Neural progenitor cell (in vitro differentiated cells): ENCODE measurements around the gene S100A12. TPM values are rescaled to one million over a fixed set of nuclear protein-coding genes. Genes with fewer than 3 reads are reported as not detected.

Experiments
- DNase-seq: peaks from one replicate; pipeline ENCODE4 v3.0.0-alpha.2; 2016; ENCODE audit warnings: low spot score
- H2AFZ ChIP-seq: fragments of 200-600 bp; sonication (generic); replicated peaks from 2 replicates; pipeline ENCODE4 v1.6.1; 2016; ENCODE audit warnings: antibody characterized with exemption
- H3F3A ChIP-seq: fragments of 200-600 bp; sonication (generic); 2 replicates; pipeline ENCODE4 v1.6.1; 2016; ENCODE audit warnings: antibody characterized with exemption, low read depth
- H3K27ac ChIP-seq: fragments of 200-600 bp; sonication (generic); 2 replicates; pipeline ENCODE4 v1.5.1; 2016; ENCODE audit warnings: mild to moderate bottlenecking
- H3K27me3 ChIP-seq: fragments of 200-600 bp; sonication (generic); 2 replicates; pipeline ENCODE4 v1.6.1; 2016; ENCODE audit warnings: mild to moderate bottlenecking, moderate library complexity
- H3K36me3 ChIP-seq: fragments of 200-600 bp; sonication (generic); 2 replicates; pipeline ENCODE4 v1.5.1; 2016
- H3K4me1 ChIP-seq: fragments of 200-600 bp; sonication (generic); 2 replicates; pipeline ENCODE4 v1.6.1; 2016; ENCODE audit warnings: mixed run types
- H3K4me2 ChIP-seq: fragments of 200-600 bp; sonication (generic); 2 replicates; pipeline ENCODE4 v1.6.1; 2016
- H3K4me3 ChIP-seq: fragments of 200-600 bp; sonication (generic); 2 replicates; pipeline ENCODE4 v1.5.1; 2016
- H3K79me2 ChIP-seq: fragments of 200-600 bp; sonication (generic); 2 replicates; pipeline ENCODE4 v1.6.1; 2016; ENCODE audit warnings: low read depth
- H3K9ac ChIP-seq: fragments of 200-600 bp; sonication (generic); 2 replicates; pipeline ENCODE4 v1.6.1; 2016
- H3K9me3 ChIP-seq: fragments of 200-600 bp; sonication (generic); 2 replicates; pipeline ENCODE4 v1.5.1; 2016; ENCODE audit warnings: low read depth
- H4K20me1 ChIP-seq: fragments of 200-600 bp; sonication (generic); 2 replicates; pipeline ENCODE4 v1.6.1; 2016; ENCODE audit warnings: low read depth
- H3K27ac Mint-ChIP-seq: 3 replicates; pipeline ENCODE4 v1.8.0; 2021; ENCODE audit warnings: mixed read lengths
- H3K27me3 Mint-ChIP-seq: 2 replicates; pipeline ENCODE4 v1.8.0; 2022; ENCODE audit warnings: low read depth, mild to moderate bottlenecking, inconsistent platforms, moderate library complexity, mixed read lengths; ENCODE audit not compliant: insufficient read depth
- H3K36me3 Mint-ChIP-seq: 3 replicates; pipeline ENCODE4 v1.8.0; 2021; ENCODE audit warnings: mixed read lengths
- H3K4me1 Mint-ChIP-seq: 3 replicates; pipeline ENCODE4 v1.8.0; 2021; ENCODE audit warnings: mixed read lengths
- H3K4me3 Mint-ChIP-seq: 3 replicates; pipeline ENCODE4 v1.8.0; 2021; ENCODE audit warnings: mild to moderate bottlenecking, moderate library complexity, mixed read lengths
- H3K9me3 Mint-ChIP-seq: 3 replicates; pipeline ENCODE4 v1.8.0; 2020; ENCODE audit warnings: mixed read lengths
- CTCF ChIP-seq: fragments of 200-600 bp; sonication (generic); IDR thresholded peaks from 2 replicates; pipeline ENCODE4 v1.5.1; 2017; ENCODE audit warnings: antibody characterized with exemption, mild to moderate bottlenecking
- EZH2 ChIP-seq: fragments of 200-600 bp; sonication (generic); IDR thresholded peaks from 2 replicates; pipeline ENCODE4 v1.6.1; 2017; ENCODE audit warnings: antibody characterized with exemption, mild to moderate bottlenecking, moderate library complexity
- EZH2phosphoT487 ChIP-seq: fragments of 200-600 bp; sonication (generic); IDR thresholded peaks from 2 replicates; pipeline ENCODE4 v1.6.1; 2017; ENCODE audit warnings: antibody characterized with exemption
- total RNA-seq: library from RNA; depleted of rRNA; stranded (reverse); fragments of >200 nt; gene quantifications from 2 replicates; pipeline ENCODE4 v1.2.3, GENCODE V29; 2015; ENCODE audit warnings: low replicate concordance

The S100A12 gene
- total RNA-seq, 1 donor from 2014 or later, result not detected

- no peaks in the 10 kb centered on the region for H3F3A ChIP-seq
- no peak for TF ChIP-seq EZH2
- TF ChIP-seq CTCF, result peak; percentile 52
- no peaks in the 10 kb centered on the region for H3K79me2 ChIP-seq
- no peak overlapping the region for H3K4me2 ChIP-seq
- no peaks in the 10 kb centered on the region for H3K27me3 ChIP-seq
- H3K4me1 Mint-ChIP-seq, result no peaks in the 10 kb centered on the region
- no peaks in the 10 kb centered on the region for H4K20me1 ChIP-seq
- no peak overlapping the region for H3K27ac Mint-ChIP-seq
- no peak overlapping the region for H3K27ac ChIP-seq
- peaks cover 9% of the 10 kb centered on the region for H3K27me3 Mint-ChIP-seq
- no peaks in the 10 kb centered on the region for H3K36me3 ChIP-seq
- H3K9me3 Mint-ChIP-seq, result peaks cover 2% of the 10 kb centered on the region
- H3K4me1 ChIP-seq, result no peaks in the 10 kb centered on the region
- H3K36me3 Mint-ChIP-seq, result no peaks in the 10 kb centered on the region
- H3K4me3 ChIP-seq, result no peak overlapping the region
- H3K9ac ChIP-seq, result no peak overlapping the region
- H3K9me3 ChIP-seq, result no peaks in the 10 kb centered on the region
- no peak overlapping the region for H2AFZ ChIP-seq
- DNase-seq, result peak; percentile 24
- H3K4me3 Mint-ChIP-seq, result no peak overlapping the region
These were observed 29.3 kb upstream of the S100A12 start for GRCh38 chr1:153404768-153405167.

- Histone ChIP-seq H2AFZ (no peak overlapping the region), H3K4me1 (no peaks in the 10 kb centered on the region), H3F3A (no peaks in the 10 kb centered on the region), H3K4me2 (no peak overlapping the region), H3K36me3 (no peaks in the 10 kb centered on the region), H3K79me2 (no peaks in the 10 kb centered on the region), H3K27me3 (no peaks in the 10 kb centered on the region), H4K20me1 (no peaks in the 10 kb centered on the region), H3K4me3 (no peak overlapping the region), H3K9ac (no peak overlapping the region), H3K27ac (no peak overlapping the region), H3K9me3 (no peaks in the 10 kb centered on the region)
- DNase-seq, result no peak
- Mint-ChIP-seq H3K4me1 (no peaks in the 10 kb centered on the region), H3K27ac (no peak overlapping the region), H3K4me3 (no peak overlapping the region), H3K9me3 (peaks cover 2% of the 10 kb centered on the region), H3K27me3 (peaks cover 13% of the 10 kb centered on the region), H3K36me3 (no peaks in the 10 kb centered on the region)
- TF ChIP-seq CTCF (no peak), EZH2phosphoT487 (no peak), EZH2 (no peak)
These were observed 28.7 kb upstream of the S100A12 start for GRCh38 chr1:153404086-153404635.

- Histone ChIP-seq H3K9me3 (no peaks in the 10 kb centered on the region), H2AFZ (no peak overlapping the region), H3F3A (no peaks in the 10 kb centered on the region), H3K4me2 (no peak overlapping the region), H3K79me2 (no peaks in the 10 kb centered on the region), H3K36me3 (no peaks in the 10 kb centered on the region), H4K20me1 (no peaks in the 10 kb centered on the region), H3K4me1 (no peaks in the 10 kb centered on the region), H3K27ac (no peak overlapping the region), H3K4me3 (no peak overlapping the region), H3K27me3 (no peaks in the 10 kb centered on the region), H3K9ac (no peak overlapping the region)
- Mint-ChIP-seq H3K36me3 (no peaks in the 10 kb centered on the region), H3K4me3 (no peak overlapping the region), H3K9me3 (peaks cover 2% of the 10 kb centered on the region), H3K27me3 (peaks cover 13% of the 10 kb centered on the region), H3K27ac (no peak overlapping the region), H3K4me1 (no peaks in the 10 kb centered on the region)
- DNase-seq, result no peak
- TF ChIP-seq EZH2phosphoT487 (no peak), CTCF (no peak), EZH2 (no peak)
These were observed 28.1 kb upstream of the S100A12 start for GRCh38 chr1:153403421-153404085.
